Endothelial cell (in vitro differentiated cells): ENCODE data around the gene GSX1. TPM values are rescaled to one million over a fixed set of nuclear protein-coding genes. Genes with fewer than 3 reads are reported as not detected.
"Not testable (repeated sequence)": the region's sequence is repeated elsewhere in the genome, so short reads cannot be mapped to it uniquely, and the experiment has no call there.

Experiments
- DNase-seq: peaks from one replicate; pipeline ENCODE4 v3.0.0; 2021; ENCODE audit warnings: low spot score
- H3K27ac Mint-ChIP-seq: one replicate; pipeline ENCODE4 v1.8.0; 2021; ENCODE audit warnings: mixed read lengths, inconsistent platforms; ENCODE audit not compliant: unreplicated experiment
- H3K27me3 Mint-ChIP-seq: one replicate; pipeline ENCODE4 v1.8.0; 2021; ENCODE audit warnings: mild to moderate bottlenecking, moderate library complexity, mixed read lengths, inconsistent platforms; ENCODE audit not compliant: unreplicated experiment
- H3K36me3 Mint-ChIP-seq: one replicate; pipeline ENCODE4 v1.8.0; 2021; ENCODE audit warnings: mild to moderate bottlenecking, low read depth, mixed read lengths, inconsistent platforms; ENCODE audit not compliant: unreplicated experiment
- H3K4me1 Mint-ChIP-seq: one replicate; pipeline ENCODE4 v1.8.0; 2021; ENCODE audit warnings: mild to moderate bottlenecking, mixed read lengths, inconsistent platforms; ENCODE audit not compliant: unreplicated experiment
- H3K4me3 Mint-ChIP-seq: one replicate; pipeline ENCODE4 v1.8.0; 2021; ENCODE audit warnings: mild to moderate bottlenecking, mixed read lengths, inconsistent platforms; ENCODE audit not compliant: unreplicated experiment
- H3K9me3 Mint-ChIP-seq: one replicate; pipeline ENCODE4 v1.8.0; 2021; ENCODE audit warnings: mixed read lengths, inconsistent platforms; ENCODE audit not compliant: unreplicated experiment
- total RNA-seq: library from RNA; stranded (reverse); fragmentation: NEBNext Ultra II Directional; extraction: Animal tissue kit (Norgen Biotek cat#: 25700); gene quantifications from one replicate; pipeline ENCODE4 v1.2.1, GENCODE V29; 2021; ENCODE audit not compliant: unreplicated experiment
- TF ChIP-seq, protein P1 (sequence below): fragments of 200-600 bp; sonication (generic); IDR thresholded peaks from one replicate; pipeline ENCODE4 v1.5.0; 2021; ENCODE audit warnings: antibody characterized with exemption; ENCODE audit not compliant: unreplicated experiment

GSX1 gene
- total RNA-seq, 1 donor from 2014 or later = not detected

- Mint-ChIP-seq H3K27ac (no peak overlapping the region), H3K27me3 (peaks cover 11% of the 10 kb centered on the region)
These were observed 17.7 kb downstream of the GSX1 start for GRCh38 chr13:27810009-27810408.

DNA sequence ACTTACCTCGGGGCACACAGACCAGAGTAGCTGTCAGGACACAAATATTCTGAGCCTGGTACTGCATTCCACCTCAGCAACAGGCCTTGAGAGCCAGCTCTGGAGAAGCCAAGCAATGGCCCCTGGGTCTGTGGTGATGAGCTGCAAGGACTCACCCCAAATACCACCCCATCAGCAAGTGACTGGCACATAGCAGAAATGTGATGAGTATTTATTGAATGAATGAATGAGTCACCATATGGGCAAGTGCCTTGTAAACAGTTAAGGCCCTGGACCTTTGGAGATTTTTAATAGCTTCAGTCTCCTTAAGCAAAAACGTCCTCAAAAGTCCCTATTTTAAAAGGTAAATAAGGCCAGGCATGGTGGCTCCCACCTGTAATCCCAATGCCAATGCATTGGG lies 18.2 kb downstream of the GSX1 start:
- no peak for DNase-seq
- H3K4me3 Mint-ChIP-seq = no peak overlapping the region
- H3K36me3 Mint-ChIP-seq = no peaks in the 10 kb centered on the region
- TF ChIP-seq, protein P1, sequence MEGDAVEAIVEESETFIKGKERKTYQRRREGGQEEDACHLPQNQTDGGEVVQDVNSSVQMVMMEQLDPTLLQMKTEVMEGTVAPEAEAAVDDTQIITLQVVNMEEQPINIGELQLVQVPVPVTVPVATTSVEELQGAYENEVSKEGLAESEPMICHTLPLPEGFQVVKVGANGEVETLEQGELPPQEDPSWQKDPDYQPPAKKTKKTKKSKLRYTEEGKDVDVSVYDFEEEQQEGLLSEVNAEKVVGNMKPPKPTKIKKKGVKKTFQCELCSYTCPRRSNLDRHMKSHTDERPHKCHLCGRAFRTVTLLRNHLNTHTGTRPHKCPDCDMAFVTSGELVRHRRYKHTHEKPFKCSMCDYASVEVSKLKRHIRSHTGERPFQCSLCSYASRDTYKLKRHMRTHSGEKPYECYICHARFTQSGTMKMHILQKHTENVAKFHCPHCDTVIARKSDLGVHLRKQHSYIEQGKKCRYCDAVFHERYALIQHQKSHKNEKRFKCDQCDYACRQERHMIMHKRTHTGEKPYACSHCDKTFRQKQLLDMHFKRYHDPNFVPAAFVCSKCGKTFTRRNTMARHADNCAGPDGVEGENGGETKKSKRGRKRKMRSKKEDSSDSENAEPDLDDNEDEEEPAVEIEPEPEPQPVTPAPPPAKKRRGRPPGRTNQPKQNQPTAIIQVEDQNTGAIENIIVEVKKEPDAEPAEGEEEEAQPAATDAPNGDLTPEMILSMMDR = no peak
- H3K9me3 Mint-ChIP-seq = no peaks in the 10 kb centered on the region
- no peaks in the 10 kb centered on the region for H3K4me1 Mint-ChIP-seq
- H3K27me3 Mint-ChIP-seq = peaks cover 13% of the 10 kb centered on the region
- no peak overlapping the region for H3K27ac Mint-ChIP-seq

More at GRCh38 chr13:27810009-27810408, 17.7 kb downstream of the GSX1 start:
- Mint-ChIP-seq H3K4me1 (no peaks in the 10 kb centered on the region), H3K4me3 (no peak overlapping the region), H3K9me3 (no peaks in the 10 kb centered on the region), H3K36me3 (no peaks in the 10 kb centered on the region)
- DNase-seq = no peak
- TF ChIP-seq, protein P1 = no peak

- DNase-seq = no peak
- TF ChIP-seq, protein P1 = no peak
- Mint-ChIP-seq H3K9me3 (no peaks in the 10 kb centered on the region), H3K27me3 (peaks cover 19% of the 10 kb centered on the region), H3K27ac (no peak overlapping the region), H3K36me3 (no peaks in the 10 kb centered on the region), H3K4me1 (no peaks in the 10 kb centered on the region), H3K4me3 (no peak overlapping the region)
These were observed 21.5 kb downstream of the GSX1 start for GRCh38 chr13:27813826-27814225.

GRCh38 chr13:27817832-27818231 lies 25.5 kb downstream of the GSX1 start:
- not testable (repeated sequence) for H3K4me1 Mint-ChIP-seq, H3K36me3 Mint-ChIP-seq, DNase-seq, H3K4me3 Mint-ChIP-seq, H3K9me3 Mint-ChIP-seq, H3K27ac Mint-ChIP-seq
- peaks cover 33% of the 10 kb centered on the region for H3K27me3 Mint-ChIP-seq

- H3K4me3 Mint-ChIP-seq = no peak overlapping the region
- H3K27me3 Mint-ChIP-seq = peaks cover 29% of the 10 kb centered on the region
- TF ChIP-seq, protein P1 = no peak
- no peak overlapping the region for H3K27ac Mint-ChIP-seq
- H3K9me3 Mint-ChIP-seq = no peaks in the 10 kb centered on the region
- H3K4me1 Mint-ChIP-seq = no peaks in the 10 kb centered on the region
- no peak for DNase-seq
- H3K36me3 Mint-ChIP-seq = no peaks in the 10 kb centered on the region
These were observed 28.5 kb downstream of the GSX1 start for GRCh38 chr13:27820524-27821482.
